GM12878 (cell line): ENCODE measurements around the gene SMPDL3B. TPM values are rescaled to one million over a fixed set of nuclear protein-coding genes. Genes with fewer than 3 reads are reported as not detected.

Experiments
- ATAC-seq: fragments of 200-7000 bp; cut with Tn5 transposase; 3 replicates; pipeline ENCODE4 v1.9.1; 2020; ENCODE audit warnings: mild to moderate bottlenecking, moderate library complexity
- BruUV-seq: library from RNA; stranded (reverse); fragments of 400-500 nt; replicated peaks from 2 replicates; lab custom pipeline; 2021; lab: Mats Ljungman, UMichigan
- CTCF ChIA-PET: fragments of 300-600 bp; sonication (Branson Sonifier 250); formaldehyde crosslinking; extraction: SDS; loops from one replicate; lab custom pipeline; 2021; ENCODE audit warnings: inconsistent platforms; lab: Yijun Ruan, JAX
- POLR2A ChIA-PET: fragments of 350-600 bp; formaldehyde crosslinking; extraction: SDS; loops from one replicate; lab custom pipeline; 2021; ENCODE audit warnings: inconsistent platforms; lab: Charles Lee
- RAD21 ChIA-PET: fragments of 300-600 bp; sonication (Branson Sonifier 250); formaldehyde crosslinking; loops from one replicate; lab custom pipeline; 2023; ENCODE audit warnings: antibody characterized with exemption; ENCODE audit not compliant: unreplicated experiment; lab: Charles Lee
- SMC1A ChIA-PET: fragments of 300-600 bp; sonication (Branson Sonifier 250); formaldehyde crosslinking; loops from one replicate; lab custom pipeline; 2023; ENCODE audit not compliant: unreplicated experiment, uncharacterized antibody; lab: Charles Lee
- DNase-seq: peaks from one replicate; pipeline ENCODE4 v3.0.0-alpha.2; 2011; ENCODE audit warnings: low read depth, low spot score
- FAIRE-seq: peaks from 3 replicates; lab custom pipeline; 2011; peaks lifted over from hg19 to GRCh38; lab: Jason Lieb, UNC
- H2AFZ ChIP-seq: 2 replicates; pipeline ENCODE4 v1.6.0; 2011; ENCODE audit warnings: low read depth, low read length, control low read depth; ENCODE audit not compliant: control insufficient read depth
- H3K27ac ChIP-seq: 2 replicates; pipeline ENCODE4 v1.5.1; 2011; ENCODE audit warnings: control low read depth; ENCODE audit not compliant: control insufficient read depth, insufficient read depth
- H3K27me3 ChIP-seq, 2 experiments: replicated peaks in 1 of 2; 2 replicates each; pipeline versions ENCODE4 v1.6.0 to v1.6.1; 2011; ENCODE audit warnings: low read length in 1 of 2; ENCODE audit not compliant: control insufficient read depth in 2 of 2, insufficient read depth in 2 of 2
- H3K36me3 ChIP-seq, 2 experiments: 2 replicates each; pipeline ENCODE4 v1.5.1; 2011; ENCODE audit warnings: low read length in 1 of 2; ENCODE audit not compliant: control insufficient read depth in 2 of 2, insufficient read depth in 2 of 2
- H3K4me1 ChIP-seq: 2 replicates; pipeline ENCODE4 v1.6.1; 2011; ENCODE audit warnings: mild to moderate bottlenecking, low read length, moderate library complexity, mixed read lengths; ENCODE audit not compliant: control insufficient read depth, insufficient read depth
- H3K4me2 ChIP-seq: 2 replicates; pipeline ENCODE4 v1.6.0; 2011; ENCODE audit warnings: control low read depth; ENCODE audit not compliant: control insufficient read depth, insufficient read depth
- H3K4me3 ChIP-seq: fragments of 200-600 bp; sonication (generic); 2 replicates; pipeline ENCODE4 v1.5.1; 2016
- H3K79me2 ChIP-seq: 2 replicates; pipeline ENCODE4 v1.6.0; 2011; ENCODE audit warnings: low read length; ENCODE audit not compliant: control insufficient read depth, insufficient read depth
- H3K9ac ChIP-seq: 2 replicates; pipeline ENCODE4 v1.8.0; 2011; ENCODE audit warnings: low read length, control low read depth, mixed read lengths; ENCODE audit not compliant: control insufficient read depth, insufficient read depth
- H3K9me3 ChIP-seq: replicated peaks from 3 replicates; pipeline ENCODE4 v1.5.1; 2011; ENCODE audit warnings: mild to moderate bottlenecking, low read length; ENCODE audit not compliant: control insufficient read depth, insufficient read depth
- H4K20me1 ChIP-seq: 2 replicates; pipeline ENCODE4 v1.6.0; 2011; ENCODE audit not compliant: control insufficient read depth, insufficient read depth
- WGBS: methylation state at CpG from one replicate; pipeline ENCODE4 v1.1.6; 2016; ENCODE audit warnings: low lambda C conversion rate; ENCODE audit not compliant: insufficient replicate concordance, insufficient coverage; ENCODE audit errors: missing lambda C conversion rate; 5-methylcytosine and 5-hydroxymethylcytosine counted together
- in situ Hi-C: fragments of 300-500 bp; cut with MboI; formaldehyde crosslinking; loops from 9 replicates; pipeline ENCODE4 v1.14.3; 2018; ENCODE audit warnings: mixed read lengths
- intact Hi-C: fragments of 100-400 bp; cut with micrococcal nuclease; formaldehyde crosslinking; loops from one replicate; pipeline ENCODE4 v1.14.2; 2022; ENCODE audit not compliant: unreplicated experiment
- polyA plus RNA-seq, 11 experiments: library from polyadenylated mRNA; depleted of rRNA in 4 of 11; unstranded in 6 of 11; stranded (reverse) in 5 of 11; fragments of >200 nt; fragmentation: Nextera tagmentation in 4 of 11; fragmentation: Illumina TruSeq in 1 of 11; extraction: Ambion mirVana in 4 of 11; extraction: Trizol in 1 of 11; gene quantifications; 1 replicate in 1 of 11; 2 replicates in 10 of 11; pipeline versions ENCODE4 v1.2.1 to v1.2.3, GENCODE V29; 2011 to 2016; ENCODE audit warnings: inconsistent platforms in 2 of 11, missing spikeins in 2 of 11, low read depth in 1 of 11
- total RNA-seq, 4 experiments: library from RNA; depleted of rRNA in 3 of 4; stranded (reverse); fragments of >200 nt in 3 of 4; fragmentation: Illumina TruSeq in 1 of 4; extraction: Trizol in 1 of 4; gene quantifications; 2 replicates each; pipeline versions ENCODE4 v1.2.1 to v1.2.3, GENCODE V29; 2013 to 2021
- TF ChIP-seq, protein P1 (sequence below): fragments of 150-350 bp; IDR thresholded peaks from 2 replicates; pipeline ENCODE4 v1.6.1; 2016; ENCODE audit warnings: low read depth, low read length

SMPDL3B gene
- total and polyA plus RNA-seq, 10 of the 15 experiments (the other 5 are each of a cell fraction or from before 2014, with no cell fraction given) = 0.56 to 2.7 (median 1.0) TPM

DNA sequence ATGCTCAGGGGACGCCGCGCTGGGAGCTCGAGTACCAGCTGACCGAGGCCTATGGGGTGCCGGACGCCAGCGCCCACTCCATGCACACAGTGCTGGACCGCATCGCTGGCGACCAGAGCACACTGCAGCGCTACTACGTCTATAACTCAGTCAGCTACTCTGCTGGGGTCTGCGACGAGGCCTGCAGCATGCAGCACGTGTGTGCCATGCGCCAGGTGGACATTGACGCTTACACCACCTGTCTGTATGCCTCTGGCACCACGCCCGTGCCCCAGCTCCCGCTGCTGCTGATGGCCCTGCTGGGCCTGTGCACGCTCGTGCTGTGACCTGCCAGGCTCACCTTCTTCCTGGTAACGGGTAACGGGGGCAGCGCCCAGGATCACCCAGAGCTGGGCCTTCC is 23.7 kb downstream of the SMPDL3B start:
- TF ChIP-seq, protein P1, sequence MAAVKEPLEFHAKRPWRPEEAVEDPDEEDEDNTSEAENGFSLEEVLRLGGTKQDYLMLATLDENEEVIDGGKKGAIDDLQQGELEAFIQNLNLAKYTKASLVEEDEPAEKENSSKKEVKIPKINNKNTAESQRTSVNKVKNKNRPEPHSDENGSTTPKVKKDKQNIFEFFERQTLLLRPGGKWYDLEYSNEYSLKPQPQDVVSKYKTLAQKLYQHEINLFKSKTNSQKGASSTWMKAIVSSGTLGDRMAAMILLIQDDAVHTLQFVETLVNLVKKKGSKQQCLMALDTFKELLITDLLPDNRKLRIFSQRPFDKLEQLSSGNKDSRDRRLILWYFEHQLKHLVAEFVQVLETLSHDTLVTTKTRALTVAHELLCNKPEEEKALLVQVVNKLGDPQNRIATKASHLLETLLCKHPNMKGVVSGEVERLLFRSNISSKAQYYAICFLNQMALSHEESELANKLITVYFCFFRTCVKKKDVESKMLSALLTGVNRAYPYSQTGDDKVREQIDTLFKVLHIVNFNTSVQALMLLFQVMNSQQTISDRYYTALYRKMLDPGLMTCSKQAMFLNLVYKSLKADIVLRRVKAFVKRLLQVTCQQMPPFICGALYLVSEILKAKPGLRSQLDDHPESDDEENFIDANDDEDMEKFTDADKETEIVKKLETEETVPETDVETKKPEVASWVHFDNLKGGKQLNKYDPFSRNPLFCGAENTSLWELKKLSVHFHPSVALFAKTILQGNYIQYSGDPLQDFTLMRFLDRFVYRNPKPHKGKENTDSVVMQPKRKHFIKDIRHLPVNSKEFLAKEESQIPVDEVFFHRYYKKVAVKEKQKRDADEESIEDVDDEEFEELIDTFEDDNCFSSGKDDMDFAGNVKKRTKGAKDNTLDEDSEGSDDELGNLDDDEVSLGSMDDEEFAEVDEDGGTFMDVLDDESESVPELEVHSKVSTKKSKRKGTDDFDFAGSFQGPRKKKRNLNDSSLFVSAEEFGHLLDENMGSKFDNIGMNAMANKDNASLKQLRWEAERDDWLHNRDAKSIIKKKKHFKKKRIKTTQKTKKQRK = no peak
- POLR2A ChIA-PET = no interaction called here
- Histone ChIP-seq H2AFZ (no peak overlapping the region), H3K27ac (no peak overlapping the region), H3K4me3 (no peak overlapping the region), H3K9ac (no peak overlapping the region), H3K36me3 (no peaks in the 10 kb centered on the region), H3K27me3 (no peaks in the 10 kb centered on the region), H3K4me2 (no peak overlapping the region), H4K20me1 (no peaks in the 10 kb centered on the region), H3K4me1 (peaks cover 4% of the 10 kb centered on the region), H3K79me2 (no peaks in the 10 kb centered on the region), H3K9me3 (no peaks in the 10 kb centered on the region)
- CTCF ChIA-PET = no interaction called here
- SMC1A ChIA-PET = interaction anchor here (1.0 to 1.6 kb wide), 2 partner anchors 16 to 22 kb away, joined by 3 to 5 read pairs; no protein-coding TSS in a partner anchor
- in situ Hi-C loops (no loop called here), intact Hi-C loops (loop anchor here (10.0 kb wide), 1 partner anchor 536 kb away; no protein-coding TSS in a partner anchor)
- ATAC-seq (no peak), FAIRE-seq (no peak), DNase-seq (no peak)
- no TSS peak for BruUV-seq
- RAD21 ChIA-PET = no interaction called here
- WGBS = 94% methylated on average over 26 of the region's 26 CpGs
